Measurements from ENCODE around the gene KIF7.

DNA sequence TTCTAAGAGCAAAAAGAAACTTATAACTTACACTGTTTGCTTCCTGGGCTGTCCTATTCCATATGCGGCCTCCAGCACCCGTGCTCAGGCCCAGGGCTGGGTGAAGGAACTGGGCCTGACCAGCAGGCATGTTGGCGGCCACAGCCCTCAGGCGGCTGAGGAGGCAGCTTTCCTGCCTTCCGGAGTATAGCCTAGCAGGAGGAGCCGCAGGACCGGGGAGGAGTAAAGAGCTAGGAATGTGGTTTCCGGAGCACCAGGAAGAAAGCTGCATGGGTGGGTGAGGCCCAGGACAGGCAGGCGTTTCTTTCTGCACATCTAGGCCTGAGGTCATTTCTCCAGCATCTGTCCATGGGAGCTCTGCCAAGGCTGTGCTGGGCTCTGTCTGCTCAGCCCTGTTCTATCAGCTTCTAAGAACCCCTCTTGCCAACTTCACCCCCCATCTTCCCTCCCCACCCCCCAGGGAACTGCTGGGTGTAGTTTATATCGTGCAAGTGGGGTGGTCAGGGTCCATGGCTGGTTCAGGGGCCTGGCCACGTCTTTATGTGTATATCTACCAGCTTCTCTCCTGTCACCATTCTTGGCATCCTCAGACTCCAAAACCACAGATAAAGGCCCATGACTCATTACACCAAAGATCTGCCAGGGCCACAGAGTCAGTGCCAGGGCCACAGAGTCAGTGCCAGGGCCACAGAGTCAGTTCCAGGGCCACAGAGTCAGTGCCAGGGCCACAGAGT lies 7.8 kb upstream of the KIF7 start:
- TF ChIP-seq GATA3 (IDR thresholded peaks at IDR 0.05; ENCODE audit: low read depth, low read length) (no peak), GATA2 (IDR thresholded peaks at IDR 0.05; ENCODE audit: low read depth, low read length) (no peak)

Data from SH-SY5Y (cell line).